Endothelial cell of umbilical vein (primary cell): ENCODE data around the gene VEPH1. TPM values are rescaled to one million over a fixed set of nuclear protein-coding genes. Genes with fewer than 3 reads are reported as not detected.

ENCODE experiments used
- BruUV-seq: library from RNA; stranded (reverse); fragments of 400-500 nt; replicated peaks from 2 replicates; lab custom pipeline; 2021; lab: Mats Ljungman, UMichigan
- CTCF ChIA-PET: fragments of 300-600, 350-600 bp; sonication (Branson Sonifier 250); formaldehyde crosslinking; loops from one replicate; lab custom pipeline; 2021; ENCODE audit warnings: antibody characterized with exemption, inconsistent platforms; lab: Charles Lee
- POLR2A ChIA-PET: fragments of 300-600, 350-600 bp; sonication (Branson Sonifier 250); formaldehyde crosslinking; loops from one replicate; lab custom pipeline; 2021; ENCODE audit warnings: antibody characterized with exemption, inconsistent platforms; lab: Charles Lee
- DNase-seq: peaks from one replicate; pipeline ENCODE4 v3.0.0-alpha.2; 2011; ENCODE audit warnings: low read depth, low spot score
- FAIRE-seq: peaks from 2 replicates; lab custom pipeline; 2011; peaks lifted over from hg19 to GRCh38; lab: Jason Lieb, UNC
- H2AFZ ChIP-seq: 2 replicates; pipeline ENCODE4 v1.6.0; 2012; ENCODE audit warnings: low read depth, low read length, control low read depth, inconsistent platforms
- H3K27ac ChIP-seq: 2 replicates; pipeline ENCODE4 v1.5.1; 2011; ENCODE audit warnings: low read depth, mild to moderate bottlenecking, control low read depth, low read length, moderate library complexity; ENCODE audit not compliant: insufficient read depth
- H3K27me3 ChIP-seq, 2 experiments: 2 replicates each; pipeline versions ENCODE4 v1.6.0 to v1.6.1; 2011; ENCODE audit warnings: low read length in 2 of 2, mixed read lengths in 1 of 2; ENCODE audit not compliant: control insufficient read depth in 2 of 2, insufficient read depth in 2 of 2
- H3K36me3 ChIP-seq, 2 experiments: 2 replicates in 1 of 2; 3 replicates in 1 of 2; pipeline ENCODE4 v1.5.1; 2011; ENCODE audit warnings: low read length in 2 of 2, mild to moderate bottlenecking in 1 of 2, moderate library complexity in 1 of 2; ENCODE audit not compliant: control insufficient read depth in 2 of 2, insufficient read depth in 2 of 2; ENCODE audit errors: extremely low read depth in 1 of 2
- H3K4me1 ChIP-seq: 3 replicates; pipeline ENCODE4 v1.5.1; 2011; ENCODE audit warnings: mild to moderate bottlenecking, low read length; ENCODE audit not compliant: control insufficient read depth, insufficient read depth; ENCODE audit errors: extremely low read depth
- H3K4me2 ChIP-seq: 2 replicates; pipeline ENCODE4 v1.6.1; 2011; ENCODE audit warnings: low read length, control low read depth, mixed read lengths; ENCODE audit not compliant: insufficient read depth
- H3K4me3 ChIP-seq, 3 experiments: fragments of 200-600 bp in 1 of 3; sonication (generic), shearing (Covaris generic) in 1 of 3; replicated peaks in 1 of 3; 2 replicates each; pipeline ENCODE4 v1.5.1; 2011 to 2016; ENCODE audit warnings: control low read depth in 3 of 3, low read length in 3 of 3, mild to moderate bottlenecking in 2 of 3, inconsistent platforms in 1 of 3, low read depth in 1 of 3, moderate library complexity in 1 of 3; ENCODE audit not compliant: insufficient read depth in 1 of 3
- H3K79me2 ChIP-seq: 2 replicates; pipeline ENCODE4 v1.6.0; 2012; ENCODE audit warnings: low read length, inconsistent platforms; ENCODE audit not compliant: control insufficient read depth, insufficient read depth
- H3K9ac ChIP-seq: replicated peaks from 2 replicates; pipeline ENCODE3; 2011; ENCODE audit warnings: low read length, control low read depth; ENCODE audit not compliant: insufficient read depth; ENCODE audit errors: extremely low read depth
- H3K9me1 ChIP-seq: replicated peaks from 3 replicates; pipeline ENCODE4 v1.6.0; 2011; ENCODE audit warnings: mild to moderate bottlenecking, low read length; ENCODE audit not compliant: control insufficient read depth, insufficient read depth; ENCODE audit errors: extremely low read depth
- H3K9me3 ChIP-seq: replicated peaks from 2 replicates; pipeline ENCODE4 v1.5.1; 2012; ENCODE audit warnings: low read length, inconsistent platforms; ENCODE audit not compliant: control insufficient read depth, insufficient read depth
- H4K20me1 ChIP-seq: replicated peaks from 2 replicates; pipeline ENCODE3; 2011; ENCODE audit warnings: mild to moderate bottlenecking, low read length; ENCODE audit not compliant: control insufficient read depth, insufficient read depth; ENCODE audit errors: extremely low read depth
- CTCF ChIP-seq, 2 donors: IDR thresholded peaks; 1 replicate in 1 of 2; 2 replicates in 1 of 2; pipeline ENCODE4 v1.5.1; 2011; ENCODE audit warnings: low read length in 2 of 2, mild to moderate bottlenecking in 2 of 2, moderate library complexity in 2 of 2, control low read depth in 1 of 2, inconsistent platforms in 1 of 2, low read depth in 1 of 2; ENCODE audit not compliant: insufficient read depth in 1 of 2; ENCODE audit errors: extremely low read depth in 1 of 2
- EZH2 ChIP-seq: IDR thresholded peaks from 2 replicates; pipeline ENCODE4 v1.6.1; 2012; ENCODE audit warnings: borderline replicate concordance, low read depth, mild to moderate bottlenecking, moderate library complexity, low read length, inconsistent platforms; ENCODE audit not compliant: severe bottlenecking
- FOS ChIP-seq: IDR thresholded peaks from 2 replicates; pipeline ENCODE4 v1.6.1; 2011; ENCODE audit warnings: mild to moderate bottlenecking, low read length, moderate library complexity, borderline replicate concordance; ENCODE audit not compliant: insufficient read depth
- GATA2 ChIP-seq: IDR thresholded peaks from 2 replicates; pipeline ENCODE4 v1.7.0; 2011; ENCODE audit warnings: low read depth, mild to moderate bottlenecking, moderate library complexity, mixed read lengths, low read length; ENCODE audit not compliant: insufficient read length, insufficient read depth
- JUN ChIP-seq: IDR thresholded peaks from 2 replicates; pipeline ENCODE4 v1.6.1; 2011; ENCODE audit warnings: borderline replicate concordance, low read depth; ENCODE audit not compliant: insufficient read length, insufficient read depth
- MAX ChIP-seq: IDR thresholded peaks from 2 replicates; pipeline ENCODE4 v1.6.1; 2011; ENCODE audit not compliant: insufficient read depth, insufficient read length
- MYC ChIP-seq: IDR thresholded peaks from one replicate; pipeline ENCODE4 v1.6.1; 2011; ENCODE audit warnings: mild to moderate bottlenecking, low read depth, low read length
- POLR2A ChIP-seq: IDR thresholded peaks from 2 replicates; pipeline ENCODE4 v1.6.1; 2012; ENCODE audit warnings: low read depth, mild to moderate bottlenecking, control low read depth, low read length
- POLR2AphosphoS5 ChIP-seq: IDR thresholded peaks from 2 replicates; pipeline ENCODE4 v1.6.1; 2012; ENCODE audit warnings: low read depth, mild to moderate bottlenecking, control low read depth, low read length, moderate library complexity; ENCODE audit not compliant: insufficient read depth
- dilution Hi-C: fragments of 300-500 bp; cut with MboI; formaldehyde crosslinking; loops from one replicate; pipeline ENCODE4 v1.15.0; 2019; ENCODE audit warnings: low sequenced_read_pairs; ENCODE audit not compliant: extremely low pct_ligation_motif_present
- intact Hi-C: fragments of 100-400 bp; cut with micrococcal nuclease; formaldehyde crosslinking; loops from one replicate; pipeline ENCODE4 v1.10.0; 2022
- polyA plus RNA-seq, 4 experiments: library from polyadenylated mRNA; depleted of rRNA in 3 of 4; stranded (reverse) in 3 of 4; unstranded in 1 of 4; fragments of >200 nt; gene quantifications; 2 replicates each; pipeline versions ENCODE4 v1.2.1 to v1.2.3, GENCODE V29; 2011 to 2012; ENCODE audit warnings: missing spikeins in 1 of 4
- total RNA-seq: library from RNA; stranded (reverse); gene quantifications from 2 replicates; pipeline ENCODE4 v1.2.3, GENCODE V29; 2021

Gene VEPH1
- total and polyA plus RNA-seq, 2 donors (not counting 3 experiments of a cell fraction or from before 2014, with no cell fraction given) = 42.9 to 136 TPM

- no TSS peak for BruUV-seq
- ChIA-PET CTCF (interaction anchor here (1.2 kb wide), 1 partner anchor 9 kb away, joined by 3 read pairs; no protein-coding TSS in a partner anchor), POLR2A (no interaction called here)
- Histone ChIP-seq H3K36me3 (peaks cover 2 to 8% of the 10 kb centered on the region in 2 experiments), H3K27ac (no peak overlapping the region), H3K9me1 (no peaks in the 10 kb centered on the region), H3K4me3 (no peak overlapping the region), H3K9ac (no peak overlapping the region), H3K4me2 (no peak overlapping the region), H3K27me3 (no peaks in the 10 kb centered on the region), H3K9me3 (no peaks in the 10 kb centered on the region), H3K79me2 (peaks cover 95% of the 10 kb centered on the region), H4K20me1 (peaks cover 2% of the 10 kb centered on the region), H3K4me1 (peaks cover 2% of the 10 kb centered on the region), H2AFZ (no peak overlapping the region)
- FAIRE-seq (peak; percentile 21), DNase-seq (no peak)
- intact Hi-C loops = no loop called here
- dilution Hi-C loops = no loop called here
- no peak for TF ChIP-seq EZH2
These were observed 5.2 kb upstream of the VEPH1 start for GRCh38 chr3:157508461-157508860.

- no peak overlapping the region for H3K9ac ChIP-seq
- no peaks in the 10 kb centered on the region for H4K20me1 ChIP-seq
- no peaks in the 10 kb centered on the region for H3K9me3 ChIP-seq
- dilution Hi-C loops (no loop called here), intact Hi-C loops (no loop called here)
- DNase-seq = no peak
- CTCF ChIA-PET = no interaction called here
- no peak overlapping the region for H2AFZ ChIP-seq
- FAIRE-seq = no peak
- H3K4me2 ChIP-seq = no peak overlapping the region
- peaks cover 96% of the 10 kb centered on the region for H3K79me2 ChIP-seq
- POLR2A ChIA-PET = no interaction called here
- no peaks in the 10 kb centered on the region for H3K9me1 ChIP-seq
- H3K4me3 ChIP-seq = no peak overlapping the region
- peaks cover 11% of the 10 kb centered on the region for H3K4me1 ChIP-seq
- peaks cover 2 to 4% of the 10 kb centered on the region in 2 experiments for H3K36me3 ChIP-seq
- no peak for TF ChIP-seq JUN
- no peak for TF ChIP-seq MAX
- no peak for TF ChIP-seq GATA2
- no peak for TF ChIP-seq POLR2AphosphoS5
- TF ChIP-seq POLR2A = no peak
- TF ChIP-seq CTCF (IDR thresholded peaks at IDR 0.05; ENCODE audit: extremely low read depth in 1 of 2, insufficient read depth in 1 of 2, low read depth in 1 of 2, low read length in 2 of 2) = no peak
- TF ChIP-seq EZH2 = no peak
- no peak for TF ChIP-seq MYC
- TF ChIP-seq FOS = no peak
- no TSS peak for BruUV-seq
- no peak overlapping the region for H3K27ac ChIP-seq
- H3K27me3 ChIP-seq = no peaks in the 10 kb centered on the region
These were observed 1.4 kb downstream of the VEPH1 start for GRCh38 chr3:157501863-157502262.
